Stimulated activated CD4-positive, alpha-beta T cell treated with anti-CD3 and anti-CD28 coated beads, Interleukin-15, amount 100 ng/mL, for 48 hours (primary cell): Measurements from ENCODE around the gene FLII.

Experiments
- DNase-seq, 2 donors: peaks; one replicate each; pipeline ENCODE4 v3.0.0-alpha.2; 2020; ENCODE audit warnings: low read depth in 2 of 2

The FLII gene

GRCh38 chr17:18260332-18261145 lies 2.0 kb upstream of the FLII start, which contains the start of gene MIEF2:
TSS of gene MIEF2 (plus strand) at chr17:18260662. CDS start at chr17:18262721, 2,059 bp downstream.
- peak; percentile 87 to 92 for DNase-seq

GRCh38 chr17:18259621-18260331 lies 1.2 kb upstream of the FLII start:
- DNase-seq = no peak

GRCh38 chr17:18257982-18258355 lies 569 bp downstream of the FLII start:
- peak in 1 of 2 donors; percentile 39 for DNase-seq

- DNase-seq = no peak
These were observed 1.1 kb downstream of the FLII start for GRCh38 chr17:18257268-18257981.

- DNase-seq = no peak
These were observed 1.8 kb downstream of the FLII start for GRCh38 chr17:18256776-18257175.

GRCh38 chr17:18256351-18256750 lies 2.2 kb downstream of the FLII start:
- no peak for DNase-seq

- no peak for DNase-seq
These were observed 3.5 kb downstream of the FLII start for GRCh38 chr17:18254888-18255649.

GRCh38 chr17:18253947-18254821 lies 4.4 kb downstream of the FLII start:
- no peak for DNase-seq

- DNase-seq = no peak
These were observed 5.2 kb downstream of the FLII start for GRCh38 chr17:18253187-18253884.

- no peak for DNase-seq
These were observed 6.4 kb downstream of the FLII start for GRCh38 chr17:18252160-18252559.

GRCh38 chr17:18251204-18251603 lies 7.3 kb downstream of the FLII start:
- no peak for DNase-seq

GRCh38 chr17:18250708-18251107 lies 7.8 kb downstream of the FLII start:
- no peak for DNase-seq

- DNase-seq = no peak
These were observed 8.3 kb downstream of the FLII start for GRCh38 chr17:18250259-18250658.

GRCh38 chr17:18248811-18249210 lies 9.7 kb downstream of the FLII start:
- no peak for DNase-seq

- DNase-seq = peak; percentile 41 to 48
These were observed 10.2 kb downstream of the FLII start for GRCh38 chr17:18248300-18248731.

- no peak for DNase-seq
These were observed 10.9 kb downstream of the FLII start for GRCh38 chr17:18247613-18248001.

GRCh38 chr17:18246880-18247612 lies 11.5 kb downstream of the FLII start:
- DNase-seq = peak in 1 of 2 donors; percentile 46

- no peak for DNase-seq
These were observed 12.3 kb downstream of the FLII start for GRCh38 chr17:18246109-18246725.
